ENCODE data around the gene MARK3. TPM values are rescaled to one million over a fixed set of nuclear protein-coding genes. Genes with fewer than 3 reads are reported as not detected.
A peak's percentile ranks its signal among the peaks of the same experiment; 100 is the strongest.

Gene MARK3
- total RNA-seq, 2 donors from 2014 or later: 87.2 to 147 TPM

- no peak for TF ChIP-seq CTCF (IDR thresholded peaks at IDR 0.05)
- TF ChIP-seq POLR2A (IDR thresholded peaks at IDR 0.05): no peak
- Histone ChIP-seq H3K4me3 (no peak overlapping the region), H3K36me3 (replicated peaks in 1 of 2; ENCODE audit: insufficient read depth in 1 of 2, low read depth in 2 of 2) (no peaks in the 10 kb centered on the region), H3K27ac (no peak overlapping the region), H3K4me1 (peaks cover 20% of the 10 kb centered on the region), H3K9me3 (no peaks in the 10 kb centered on the region), H3K27me3 (no peaks in the 10 kb centered on the region)
- intact Hi-C loops (cut with DNase I): no loop called here
- ATAC-seq (no peak), DNase-seq (no peak)
- 78 to 81% methylated on average over 3 of the region's 3 CpGs for WGBS, 2 donors
These were observed 45.1 kb downstream of the MARK3 start for GRCh38 chr14:103430358-103430757.

GRCh38 chr14:103432627-103433026, 47.4 kb downstream of the MARK3 start:
- Histone ChIP-seq H3K9me3 (no peaks in the 10 kb centered on the region), H3K27me3 (no peaks in the 10 kb centered on the region), H3K27ac (no peak overlapping the region), H3K36me3 (replicated peaks in 1 of 2; ENCODE audit: insufficient read depth in 1 of 2, low read depth in 2 of 2) (no peaks in the 10 kb centered on the region), H3K4me3 (no peak overlapping the region), H3K4me1 (peaks cover 16% of the 10 kb centered on the region)
- intact Hi-C loops (cut with DNase I): no loop called here
- ATAC-seq: no peak
- no peak for TF ChIP-seq POLR2A (IDR thresholded peaks at IDR 0.05)
- TF ChIP-seq CTCF (IDR thresholded peaks at IDR 0.05): no peak
- WGBS, 2 donors: 86 to 98% methylated on average over 4 of the region's 4 CpGs
- DNase-seq: no peak

- Histone ChIP-seq H3K4me3 (no peak overlapping the region), H3K27me3 (no peaks in the 10 kb centered on the region), H3K27ac (no peak overlapping the region), H3K9me3 (no peaks in the 10 kb centered on the region), H3K36me3 (replicated peaks in 1 of 2; ENCODE audit: insufficient read depth in 1 of 2, low read depth in 2 of 2) (peaks cover 0 to 3% of the 10 kb centered on the region in 2 donors), H3K4me1 (peaks cover 7% of the 10 kb centered on the region)
- TF ChIP-seq CTCF (IDR thresholded peaks at IDR 0.05) (no peak), POLR2A (IDR thresholded peaks at IDR 0.05) (no peak)
- ATAC-seq (no peak), DNase-seq (no peak)
- intact Hi-C loops (cut with DNase I): no loop called here
- WGBS, 2 donors: 91 to 93% methylated on average over 10 of the region's 10 CpGs
These were observed 48.8 kb downstream of the MARK3 start for GRCh38 chr14:103433916-103434563.

GRCh38 chr14:103434868-103435442, 49.7 kb downstream of the MARK3 start:
- WGBS, 2 donors: 76 to 79% methylated on average over 6 of the region's 6 CpGs
- Histone ChIP-seq H3K4me3 (no peak overlapping the region), H3K9me3 (no peaks in the 10 kb centered on the region), H3K4me1 (no peaks in the 10 kb centered on the region), H3K36me3 (replicated peaks in 1 of 2; ENCODE audit: insufficient read depth in 1 of 2, low read depth in 2 of 2) (peaks cover 0 to 3% of the 10 kb centered on the region in 2 donors), H3K27me3 (no peaks in the 10 kb centered on the region), H3K27ac (peak overlapping the region in 1 of 4 donors; percentile 6)
- DNase-seq: no peak
- no peak for TF ChIP-seq CTCF (IDR thresholded peaks at IDR 0.05)
- no peak for TF ChIP-seq POLR2A (IDR thresholded peaks at IDR 0.05)
- ATAC-seq: no peak
- intact Hi-C loops (cut with DNase I): no loop called here

GRCh38 chr14:103436533-103436932, 51.3 kb downstream of the MARK3 start:
- WGBS, 2 donors: 71 to 78% methylated on average over 5 of the region's 5 CpGs
- intact Hi-C loops (cut with DNase I): no loop called here
- no peak overlapping the region for H3K4me3 ChIP-seq

More at GRCh38 chr14:103436533-103436932, 51.3 kb downstream of the MARK3 start:
- Histone ChIP-seq H3K4me1 (no peaks in the 10 kb centered on the region), H3K9me3 (no peaks in the 10 kb centered on the region), H3K27me3 (no peaks in the 10 kb centered on the region), H3K36me3 (replicated peaks in 1 of 2; ENCODE audit: insufficient read depth in 1 of 2, low read depth in 2 of 2) (peaks cover 0 to 3% of the 10 kb centered on the region in 2 donors), H3K27ac (no peak overlapping the region)
- no peak for TF ChIP-seq POLR2A (IDR thresholded peaks at IDR 0.05)
- TF ChIP-seq CTCF (IDR thresholded peaks at IDR 0.05): no peak
- ATAC-seq: no peak
- DNase-seq: no peak
